HCT116 (cell line): ENCODE data around the gene AK5. TPM values are rescaled to one million over a fixed set of nuclear protein-coding genes. Genes with fewer than 3 reads are reported as not detected.
A peak's percentile ranks its signal among the peaks of the same experiment; 100 is the strongest.

Experiments used
- ATAC-seq: fragments of 200-7000 bp; cut with Tn5 transposase; 2 replicates; pipeline ENCODE4 v1.9.1; 2020; ENCODE audit warnings: mild to moderate bottlenecking, moderate library complexity
- BruUV-seq: library from RNA; stranded (reverse); fragments of 400-500 nt; replicated peaks from 2 replicates; lab custom pipeline; 2021; lab: Mats Ljungman, UMichigan
- CTCF ChIA-PET: fragments of 300-600 bp; sonication (Branson Sonifier 250); formaldehyde crosslinking; loops from one replicate; lab custom pipeline; 2021; ENCODE audit warnings: antibody characterized with exemption; lab: Charles Lee
- POLR2A ChIA-PET: fragments of 300-600, 350-600 bp; sonication (Branson Sonifier 250); formaldehyde crosslinking; loops from one replicate; lab custom pipeline; 2021; ENCODE audit warnings: antibody characterized with exemption; lab: Charles Lee
- RAD21 ChIA-PET, 2 experiments: fragments of 300-600 bp; sonication (Branson Sonifier 250); formaldehyde crosslinking; loops; one replicate each; lab custom pipeline; 2023; ENCODE audit warnings: low total read pairs in 2 of 2; ENCODE audit not compliant: uncharacterized antibody in 2 of 2, unreplicated experiment in 2 of 2, low non-redundant PET in 1 of 2; lab: Charles Lee
- DNase-seq: peaks from one replicate; pipeline ENCODE4 v3.0.0-alpha.2; 2010; ENCODE audit warnings: low read depth, low spot score
- H2AFZ ChIP-seq: fragments of 200-600 bp; shearing (Covaris generic), sonication (generic); 2 replicates; pipeline ENCODE4 v1.6.1; 2017; ENCODE audit warnings: low read depth, mixed run types, mixed read lengths, antibody characterized with exemption, low read length; ENCODE audit not compliant: poor library complexity, severe bottlenecking
- H3K27ac ChIP-seq: 2 replicates; pipeline ENCODE4 v1.5.1; 2012; ENCODE audit warnings: low read depth, low read length
- H3K27me3 ChIP-seq: fragments of 200-600 bp; sonication (generic); 2 replicates; pipeline ENCODE4 v1.6.1; 2016; ENCODE audit warnings: mixed run types, low read length, mixed read lengths; ENCODE audit not compliant: insufficient read depth
- H3K36me3 ChIP-seq, 2 experiments: fragments of 200-500 bp in 1 of 2; fragments of 200-600 bp in 1 of 2; sonication (Bioruptor generic) in 1 of 2; sonication (generic) in 1 of 2; 2 replicates each; pipeline versions ENCODE4 v1.5.1 to v1.6.1; 2014 to 2016; ENCODE audit warnings: low read length in 2 of 2, inconsistent platforms in 1 of 2, mixed read lengths in 1 of 2, mixed run types in 1 of 2; ENCODE audit not compliant: insufficient read depth in 2 of 2, control insufficient read depth in 1 of 2
- H3K4me1 ChIP-seq, 2 experiments: fragments of 200-600 bp in 1 of 2; sonication (generic) in 1 of 2; 2 replicates each; pipeline versions ENCODE4 v1.5.1 to v1.6.1; 2012 to 2017; ENCODE audit warnings: low read length in 2 of 2, inconsistent platforms in 1 of 2, mild to moderate bottlenecking in 1 of 2, mixed read lengths in 1 of 2, mixed run types in 1 of 2, moderate library complexity in 1 of 2; ENCODE audit not compliant: insufficient read depth in 2 of 2, control insufficient read depth in 1 of 2
- H3K4me2 ChIP-seq: fragments of 200-600 bp; sonication (generic); 2 replicates; pipeline ENCODE4 v1.6.1; 2017; ENCODE audit warnings: mixed run types, low read length, mixed read lengths
- H3K4me3 ChIP-seq, 2 experiments: fragments of 200-600 bp in 1 of 2; sonication (generic) in 1 of 2; replicated peaks in 1 of 2; 2 replicates each; pipeline ENCODE4 v1.5.1; 2011 to 2016; ENCODE audit warnings: low read length in 2 of 2, control low read depth in 1 of 2, low read depth in 1 of 2, mild to moderate bottlenecking in 1 of 2, mixed read lengths in 1 of 2, mixed run types in 1 of 2
- H3K79me2 ChIP-seq: fragments of 200-600 bp; sonication (generic); 2 replicates; pipeline ENCODE4 v1.6.1; 2017; ENCODE audit warnings: mild to moderate bottlenecking, mixed run types, low read length, moderate library complexity, mixed read lengths; ENCODE audit not compliant: insufficient read depth
- H3K9ac ChIP-seq: fragments of 200-600 bp; sonication (generic); 2 replicates; pipeline ENCODE4 v1.6.1; 2016; ENCODE audit warnings: low read length, mixed read lengths
- H3K9me2 ChIP-seq: fragments of 200-600 bp; sonication (generic), shearing (Covaris generic); 2 replicates; pipeline ENCODE4 v1.6.1; 2017; ENCODE audit warnings: mixed run types, mild to moderate bottlenecking, moderate library complexity; ENCODE audit not compliant: insufficient read depth
- H3K9me3 ChIP-seq, 2 experiments: fragments of 200-500 bp in 1 of 2; fragments of 200-600 bp in 1 of 2; sonication (Bioruptor generic) in 1 of 2; sonication (generic) in 1 of 2; 2 replicates each; pipeline ENCODE4 v1.6.1; 2014 to 2017; ENCODE audit warnings: low read length in 2 of 2, mixed read lengths in 2 of 2, inconsistent platforms in 1 of 2, low read depth in 1 of 2, mild to moderate bottlenecking in 1 of 2, mixed run types in 1 of 2, moderate library complexity in 1 of 2; ENCODE audit not compliant: control insufficient read depth in 1 of 2, insufficient read depth in 1 of 2
- H4K20me1 ChIP-seq: fragments of 200-600 bp; sonication (generic), shearing (Covaris generic); 2 replicates; pipeline ENCODE4 v1.6.1; 2017; ENCODE audit warnings: mixed run types, mild to moderate bottlenecking, moderate library complexity; ENCODE audit not compliant: insufficient read depth
- CBX3 ChIP-seq: IDR thresholded peaks from 2 replicates; pipeline ENCODE4 v1.6.1; 2012; ENCODE audit warnings: low read depth
- CEBPB ChIP-seq: IDR thresholded peaks from 2 replicates; pipeline ENCODE4 v1.6.1; 2012; ENCODE audit warnings: low read depth
- EGR1 ChIP-seq: IDR thresholded peaks from 2 replicates; pipeline ENCODE4 v1.6.1; 2012; ENCODE audit warnings: low read depth
- ELF1 ChIP-seq: IDR thresholded peaks from 2 replicates; pipeline ENCODE4 v1.6.1; 2012; ENCODE audit warnings: low read depth, borderline replicate concordance
- EZH2 ChIP-seq: fragments of 200-600 bp; sonication (generic); IDR thresholded peaks from 2 replicates; pipeline ENCODE4 v1.6.1; 2017; ENCODE audit warnings: antibody characterized with exemption, mixed run types
- EZH2phosphoT487 ChIP-seq: fragments of 200-600 bp; IDR thresholded peaks from 2 replicates; pipeline ENCODE4 v1.6.1; 2018; ENCODE audit warnings: antibody characterized with exemption, borderline replicate concordance
- JUND ChIP-seq: IDR thresholded peaks from 2 replicates; pipeline ENCODE4 v1.6.1; 2012
- POLR2A ChIP-seq: IDR thresholded peaks from 2 replicates; pipeline ENCODE4 v1.7.0; 2011; ENCODE audit warnings: borderline replicate concordance; ENCODE audit not compliant: insufficient read depth, insufficient read length; ENCODE audit errors: extremely low read depth
- RAD21 ChIP-seq: IDR thresholded peaks from 2 replicates; pipeline ENCODE4 v1.6.1; 2012; ENCODE audit warnings: low read depth, mild to moderate bottlenecking
- SIN3A ChIP-seq: IDR thresholded peaks from 2 replicates; pipeline ENCODE4 v1.6.1; 2012; ENCODE audit warnings: low read depth
- SRF ChIP-seq: IDR thresholded peaks from 2 replicates; pipeline ENCODE4 v1.6.1; 2012; ENCODE audit warnings: low read depth
- YY1 ChIP-seq: IDR thresholded peaks from 2 replicates; pipeline ENCODE4 v1.6.1; 2011; ENCODE audit warnings: low read length, low read depth, moderate library complexity, mild to moderate bottlenecking; ENCODE audit not compliant: insufficient replicate concordance; ENCODE audit errors: extremely low read depth
- ZFX ChIP-seq: fragments of 450-650 bp; IDR thresholded peaks from 2 replicates; pipeline ENCODE4 v1.6.1; 2017
- ZNF274 ChIP-seq: fragments of 200-500 bp; sonication (Bioruptor generic); IDR thresholded peaks from 2 replicates; pipeline ENCODE4 v1.6.1; 2014; ENCODE audit warnings: mild to moderate bottlenecking, low read depth, low read length, inconsistent platforms
- intact Hi-C: fragments of 100-400 bp; cut with micrococcal nuclease; formaldehyde crosslinking; loops from 2 replicates; pipeline ENCODE4 v1.10.0; 2022
- total RNA-seq: library from RNA; stranded (reverse); gene quantifications from one replicate; pipeline ENCODE4 v1.2.1, GENCODE V29; 2021; ENCODE audit not compliant: unreplicated experiment
- TF ChIP-seq, protein P1 (sequence below): IDR thresholded peaks from 2 replicates; pipeline ENCODE4 v1.6.1; 2011; ENCODE audit warnings: mild to moderate bottlenecking, low read length, moderate library complexity; ENCODE audit not compliant: insufficient replicate concordance; ENCODE audit errors: extremely low read depth
- TF ChIP-seq, protein P2 (sequence below): IDR thresholded peaks from 2 replicates; pipeline ENCODE4 v1.6.1; 2012
- TF ChIP-seq, protein P3 (sequence below): IDR thresholded peaks from 2 replicates; pipeline ENCODE4 v1.6.1; 2012; ENCODE audit warnings: low read depth

The AK5 gene
- total RNA-seq, 1 experiment from 2014 or later = 0.22 TPM

DNA sequence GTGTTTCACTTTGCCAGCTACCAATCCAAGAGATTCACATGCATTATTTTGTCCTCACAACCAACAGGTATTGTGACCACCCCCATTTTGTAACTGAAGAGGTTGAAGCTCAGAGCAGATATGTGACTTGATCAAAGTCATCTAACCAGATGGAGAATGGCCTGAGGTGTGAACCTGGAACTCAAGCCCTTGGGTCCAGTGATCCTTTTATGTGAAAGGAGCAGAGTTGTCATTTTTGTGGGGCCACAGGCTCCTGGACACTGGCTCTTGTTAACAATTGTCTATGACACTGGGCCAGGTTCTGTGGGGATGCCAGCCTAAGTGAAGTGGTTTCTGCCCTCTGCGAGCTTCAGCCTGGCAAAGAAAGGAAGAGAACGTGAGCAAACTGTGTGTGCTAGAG, 228.1 kb downstream of the AK5 start:
- Histone ChIP-seq H3K4me3 (no peak overlapping the region), H4K20me1 (no peaks in the 10 kb centered on the region), H3K36me3 (no peaks in the 10 kb centered on the region), H3K4me1 (peaks cover 0 to 28% of the 10 kb centered on the region in 2 experiments; a peak in 2 of 4 replicates), H3K9ac (no peak overlapping the region), H3K79me2 (no peaks in the 10 kb centered on the region), H3K9me2 (no peaks in the 10 kb centered on the region), H3K9me3 (no peaks in the 10 kb centered on the region), H3K27ac (no peak overlapping the region), H3K27me3 (no peaks in the 10 kb centered on the region), H3K4me2 (no peak overlapping the region), H2AFZ (no peak overlapping the region)
- DNase-seq (no peak), ATAC-seq (no peak)
- intact Hi-C loops = no loop called here
- ChIA-PET POLR2A (no interaction called here), CTCF (no interaction called here), RAD21 (no interaction called here)
- no TSS peak for BruUV-seq
- TF ChIP-seq CEBPB = no peak
- TF ChIP-seq ZFX = no peak
- TF ChIP-seq EGR1 = no peak
- TF ChIP-seq EZH2 = no peak

DNA sequence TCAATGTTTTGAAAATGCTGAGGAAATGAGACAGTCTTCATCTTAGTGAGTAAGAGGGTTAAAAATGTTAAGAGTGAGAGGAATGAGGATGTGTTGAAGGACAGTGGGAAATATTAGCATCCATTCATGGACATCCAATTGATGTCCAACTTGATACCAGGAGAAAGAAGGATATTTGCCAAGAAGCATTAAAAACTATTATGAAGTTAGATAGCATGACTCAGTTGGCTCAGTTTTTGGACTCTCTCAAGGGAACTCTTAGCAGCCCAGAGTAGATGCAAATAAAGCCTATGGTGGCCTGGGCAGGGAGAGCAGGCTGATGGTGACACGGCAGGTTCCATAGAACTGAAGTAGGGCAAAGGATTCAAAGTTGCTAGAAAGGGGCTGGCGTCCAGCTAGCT, 229.6 kb downstream of the AK5 start:
- no TSS peak for BruUV-seq
- H3K9me2 ChIP-seq = no peaks in the 10 kb centered on the region
- H3K27ac ChIP-seq = no peak overlapping the region
- CTCF ChIA-PET = no interaction called here
- ATAC-seq (no peak), DNase-seq (no peak)
- no peak overlapping the region for H3K4me3 ChIP-seq
- H3K36me3 ChIP-seq = no peaks in the 10 kb centered on the region
- POLR2A ChIA-PET = no interaction called here
- H3K4me2 ChIP-seq = peak overlapping the region; percentile 13; the same call in 1 of the 2 replicates
- no peaks in the 10 kb centered on the region for H3K9me3 ChIP-seq
- H3K9ac ChIP-seq = no peak overlapping the region
- peaks cover 0 to 35% of the 10 kb centered on the region in 2 experiments; a peak in 2 of 4 replicates for H3K4me1 ChIP-seq
- H2AFZ ChIP-seq = peak overlapping the region; percentile 27
- H3K27me3 ChIP-seq = no peaks in the 10 kb centered on the region
- RAD21 ChIA-PET = no interaction called here
- H3K79me2 ChIP-seq = no peaks in the 10 kb centered on the region
- no peaks in the 10 kb centered on the region for H4K20me1 ChIP-seq
- intact Hi-C loops = no loop called here
- TF ChIP-seq EGR1 = no peak
- TF ChIP-seq, protein P1, sequence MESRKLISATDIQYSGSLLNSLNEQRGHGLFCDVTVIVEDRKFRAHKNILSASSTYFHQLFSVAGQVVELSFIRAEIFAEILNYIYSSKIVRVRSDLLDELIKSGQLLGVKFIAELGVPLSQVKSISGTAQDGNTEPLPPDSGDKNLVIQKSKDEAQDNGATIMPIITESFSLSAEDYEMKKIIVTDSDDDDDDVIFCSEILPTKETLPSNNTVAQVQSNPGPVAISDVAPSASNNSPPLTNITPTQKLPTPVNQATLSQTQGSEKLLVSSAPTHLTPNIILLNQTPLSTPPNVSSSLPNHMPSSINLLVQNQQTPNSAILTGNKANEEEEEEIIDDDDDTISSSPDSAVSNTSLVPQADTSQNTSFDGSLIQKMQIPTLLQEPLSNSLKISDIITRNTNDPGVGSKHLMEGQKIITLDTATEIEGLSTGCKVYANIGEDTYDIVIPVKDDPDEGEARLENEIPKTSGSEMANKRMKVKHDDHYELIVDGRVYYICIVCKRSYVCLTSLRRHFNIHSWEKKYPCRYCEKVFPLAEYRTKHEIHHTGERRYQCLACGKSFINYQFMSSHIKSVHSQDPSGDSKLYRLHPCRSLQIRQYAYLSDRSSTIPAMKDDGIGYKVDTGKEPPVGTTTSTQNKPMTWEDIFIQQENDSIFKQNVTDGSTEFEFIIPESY = no peak
- TF ChIP-seq, protein P2, sequence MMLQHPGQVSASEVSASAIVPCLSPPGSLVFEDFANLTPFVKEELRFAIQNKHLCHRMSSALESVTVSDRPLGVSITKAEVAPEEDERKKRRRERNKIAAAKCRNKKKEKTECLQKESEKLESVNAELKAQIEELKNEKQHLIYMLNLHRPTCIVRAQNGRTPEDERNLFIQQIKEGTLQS = no peak
- TF ChIP-seq SIN3A = no peak
- TF ChIP-seq POLR2A = no peak
- TF ChIP-seq ZNF274 = no peak
- no peak for TF ChIP-seq EZH2phosphoT487
- no peak for TF ChIP-seq SRF
- TF ChIP-seq, protein P3, sequence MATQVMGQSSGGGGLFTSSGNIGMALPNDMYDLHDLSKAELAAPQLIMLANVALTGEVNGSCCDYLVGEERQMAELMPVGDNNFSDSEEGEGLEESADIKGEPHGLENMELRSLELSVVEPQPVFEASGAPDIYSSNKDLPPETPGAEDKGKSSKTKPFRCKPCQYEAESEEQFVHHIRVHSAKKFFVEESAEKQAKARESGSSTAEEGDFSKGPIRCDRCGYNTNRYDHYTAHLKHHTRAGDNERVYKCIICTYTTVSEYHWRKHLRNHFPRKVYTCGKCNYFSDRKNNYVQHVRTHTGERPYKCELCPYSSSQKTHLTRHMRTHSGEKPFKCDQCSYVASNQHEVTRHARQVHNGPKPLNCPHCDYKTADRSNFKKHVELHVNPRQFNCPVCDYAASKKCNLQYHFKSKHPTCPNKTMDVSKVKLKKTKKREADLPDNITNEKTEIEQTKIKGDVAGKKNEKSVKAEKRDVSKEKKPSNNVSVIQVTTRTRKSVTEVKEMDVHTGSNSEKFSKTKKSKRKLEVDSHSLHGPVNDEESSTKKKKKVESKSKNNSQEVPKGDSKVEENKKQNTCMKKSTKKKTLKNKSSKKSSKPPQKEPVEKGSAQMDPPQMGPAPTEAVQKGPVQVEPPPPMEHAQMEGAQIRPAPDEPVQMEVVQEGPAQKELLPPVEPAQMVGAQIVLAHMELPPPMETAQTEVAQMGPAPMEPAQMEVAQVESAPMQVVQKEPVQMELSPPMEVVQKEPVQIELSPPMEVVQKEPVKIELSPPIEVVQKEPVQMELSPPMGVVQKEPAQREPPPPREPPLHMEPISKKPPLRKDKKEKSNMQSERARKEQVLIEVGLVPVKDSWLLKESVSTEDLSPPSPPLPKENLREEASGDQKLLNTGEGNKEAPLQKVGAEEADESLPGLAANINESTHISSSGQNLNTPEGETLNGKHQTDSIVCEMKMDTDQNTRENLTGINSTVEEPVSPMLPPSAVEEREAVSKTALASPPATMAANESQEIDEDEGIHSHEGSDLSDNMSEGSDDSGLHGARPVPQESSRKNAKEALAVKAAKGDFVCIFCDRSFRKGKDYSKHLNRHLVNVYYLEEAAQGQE = no peak
- TF ChIP-seq RAD21 = no peak
- no peak for TF ChIP-seq ELF1
- TF ChIP-seq CBX3 = no peak
- no peak for TF ChIP-seq EZH2
- no peak for TF ChIP-seq YY1
- no peak for TF ChIP-seq ZFX
- TF ChIP-seq JUND = no peak
